ENCODE data around the gene PPM1L. TPM values are rescaled to one million over a fixed set of nuclear protein-coding genes. Genes with fewer than 3 reads are reported as not detected.
A peak's percentile ranks its signal among the peaks of the same experiment; 100 is the strongest.

The PPM1L gene
- total and polyA plus RNA-seq, 2 donors (not counting 1 experiment from before 2014, with no cell fraction given) = 0.33 to 2.5 TPM

DNA sequence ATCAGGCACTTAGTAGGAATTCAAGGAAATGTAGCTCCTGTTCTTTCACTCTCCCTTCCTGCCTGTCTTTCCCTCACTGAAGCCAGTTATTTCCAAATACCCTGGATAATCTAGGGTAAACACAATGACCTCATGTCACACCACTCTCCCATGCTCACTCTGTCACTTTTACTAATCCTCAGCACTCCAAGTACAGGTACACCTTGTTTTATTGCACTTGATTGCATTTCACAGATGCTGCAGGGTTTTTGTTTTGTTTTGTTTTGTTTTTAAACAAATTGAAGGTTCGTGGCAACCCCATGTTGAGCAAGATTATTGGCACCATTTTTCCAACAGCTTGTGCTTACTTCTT, 40.8 kb downstream of the PPM1L start:
- no peak overlapping the region for H3K9ac ChIP-seq (ENCODE audit: insufficient read depth, low read length)
- no peaks in the 10 kb centered on the region for H3K27me3 ChIP-seq (ENCODE audit: control insufficient read depth, insufficient read depth, low read length)
- TF ChIP-seq, protein P1, sequence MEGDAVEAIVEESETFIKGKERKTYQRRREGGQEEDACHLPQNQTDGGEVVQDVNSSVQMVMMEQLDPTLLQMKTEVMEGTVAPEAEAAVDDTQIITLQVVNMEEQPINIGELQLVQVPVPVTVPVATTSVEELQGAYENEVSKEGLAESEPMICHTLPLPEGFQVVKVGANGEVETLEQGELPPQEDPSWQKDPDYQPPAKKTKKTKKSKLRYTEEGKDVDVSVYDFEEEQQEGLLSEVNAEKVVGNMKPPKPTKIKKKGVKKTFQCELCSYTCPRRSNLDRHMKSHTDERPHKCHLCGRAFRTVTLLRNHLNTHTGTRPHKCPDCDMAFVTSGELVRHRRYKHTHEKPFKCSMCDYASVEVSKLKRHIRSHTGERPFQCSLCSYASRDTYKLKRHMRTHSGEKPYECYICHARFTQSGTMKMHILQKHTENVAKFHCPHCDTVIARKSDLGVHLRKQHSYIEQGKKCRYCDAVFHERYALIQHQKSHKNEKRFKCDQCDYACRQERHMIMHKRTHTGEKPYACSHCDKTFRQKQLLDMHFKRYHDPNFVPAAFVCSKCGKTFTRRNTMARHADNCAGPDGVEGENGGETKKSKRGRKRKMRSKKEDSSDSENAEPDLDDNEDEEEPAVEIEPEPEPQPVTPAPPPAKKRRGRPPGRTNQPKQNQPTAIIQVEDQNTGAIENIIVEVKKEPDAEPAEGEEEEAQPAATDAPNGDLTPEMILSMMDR (conservative IDR thresholded peaks at IDR 0.05 in 1 of 2, IDR thresholded peaks at IDR 0.05 in 1 of 2; ENCODE audit: low read depth in 1 of 2, low read length in 2 of 2) = no peak
- no peak for TF ChIP-seq EZH2 (IDR thresholded peaks at IDR 0.05; ENCODE audit: low read length, missing control alignments)
- H2AFZ ChIP-seq (ENCODE audit: low read length) = no peak overlapping the region
- no peak for DNase-seq (ENCODE audit: low read depth in 2 of 2)
- no peaks in the 10 kb centered on the region for H3K4me1 ChIP-seq (ENCODE audit: control insufficient read depth, extremely low read depth, insufficient read depth, low read length)
- H3K36me3 ChIP-seq (ENCODE audit: control insufficient read depth, insufficient read depth, low read length) = no peaks in the 10 kb centered on the region
- H3K9me3 ChIP-seq (ENCODE audit: control insufficient read depth, insufficient read depth, low read depth, low read length) = no peaks in the 10 kb centered on the region
- no peak overlapping the region for H3K27ac ChIP-seq (ENCODE audit: insufficient read depth, low read length)
- H3K4me2 ChIP-seq (ENCODE audit: extremely low read depth, insufficient read depth, low read length) = no peak overlapping the region
- no peak overlapping the region for H3K4me3 ChIP-seq (replicated peaks in 1 of 4; ENCODE audit: control extremely low read depth in 1 of 4, insufficient read depth in 1 of 4, low read depth in 3 of 4, low read length in 4 of 4)
- H4K20me1 ChIP-seq (ENCODE audit: control insufficient read depth, extremely low read depth, insufficient read depth, low read length) = no peaks in the 10 kb centered on the region
- H3K79me2 ChIP-seq (ENCODE audit: control insufficient read depth, insufficient read depth, low read length) = no peaks in the 10 kb centered on the region

DNA sequence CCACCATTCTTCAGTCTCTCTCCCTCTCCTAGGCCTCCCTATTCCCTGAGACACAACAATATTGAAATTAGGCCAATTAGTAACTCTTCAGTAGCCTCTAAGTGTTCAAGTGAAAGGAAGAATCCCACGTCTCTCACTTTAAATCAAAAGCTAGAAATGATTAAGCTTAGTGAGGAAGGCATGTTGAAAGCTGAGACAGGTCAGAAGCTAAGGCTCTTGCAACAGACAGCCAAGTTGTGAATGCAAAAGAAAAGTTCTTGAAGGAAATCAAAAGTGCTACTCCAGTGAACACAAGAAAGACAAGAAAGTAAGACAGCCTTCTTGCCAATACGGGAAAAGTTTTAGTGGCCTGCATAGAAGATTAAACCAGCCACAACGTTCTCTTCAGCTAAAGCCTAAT, 41.3 kb downstream of the PPM1L start:
- Histone ChIP-seq H2AFZ (ENCODE audit: low read length) (no peak overlapping the region), H3K4me2 (ENCODE audit: extremely low read depth, insufficient read depth, low read length) (no peak overlapping the region), H3K9ac (ENCODE audit: insufficient read depth, low read length) (no peak overlapping the region), H3K79me2 (ENCODE audit: control insufficient read depth, insufficient read depth, low read length) (no peaks in the 10 kb centered on the region), H3K4me1 (ENCODE audit: control insufficient read depth, extremely low read depth, insufficient read depth, low read length) (no peaks in the 10 kb centered on the region), H3K27me3 (ENCODE audit: control insufficient read depth, insufficient read depth, low read length) (no peaks in the 10 kb centered on the region), H4K20me1 (ENCODE audit: control insufficient read depth, extremely low read depth, insufficient read depth, low read length) (no peaks in the 10 kb centered on the region), H3K9me3 (ENCODE audit: control insufficient read depth, insufficient read depth, low read depth, low read length) (no peaks in the 10 kb centered on the region), H3K4me3 (replicated peaks in 1 of 4; ENCODE audit: control extremely low read depth in 1 of 4, insufficient read depth in 1 of 4, low read depth in 3 of 4, low read length in 4 of 4) (no peak overlapping the region), H3K27ac (ENCODE audit: insufficient read depth, low read length) (no peak overlapping the region), H3K36me3 (ENCODE audit: control insufficient read depth, insufficient read depth, low read length) (no peaks in the 10 kb centered on the region)
- DNase-seq (ENCODE audit: low read depth in 2 of 2) = no peak
- TF ChIP-seq, protein P1 (conservative IDR thresholded peaks at IDR 0.05 in 1 of 2, IDR thresholded peaks at IDR 0.05 in 1 of 2; ENCODE audit: low read depth in 1 of 2, low read length in 2 of 2) = no peak

DNA sequence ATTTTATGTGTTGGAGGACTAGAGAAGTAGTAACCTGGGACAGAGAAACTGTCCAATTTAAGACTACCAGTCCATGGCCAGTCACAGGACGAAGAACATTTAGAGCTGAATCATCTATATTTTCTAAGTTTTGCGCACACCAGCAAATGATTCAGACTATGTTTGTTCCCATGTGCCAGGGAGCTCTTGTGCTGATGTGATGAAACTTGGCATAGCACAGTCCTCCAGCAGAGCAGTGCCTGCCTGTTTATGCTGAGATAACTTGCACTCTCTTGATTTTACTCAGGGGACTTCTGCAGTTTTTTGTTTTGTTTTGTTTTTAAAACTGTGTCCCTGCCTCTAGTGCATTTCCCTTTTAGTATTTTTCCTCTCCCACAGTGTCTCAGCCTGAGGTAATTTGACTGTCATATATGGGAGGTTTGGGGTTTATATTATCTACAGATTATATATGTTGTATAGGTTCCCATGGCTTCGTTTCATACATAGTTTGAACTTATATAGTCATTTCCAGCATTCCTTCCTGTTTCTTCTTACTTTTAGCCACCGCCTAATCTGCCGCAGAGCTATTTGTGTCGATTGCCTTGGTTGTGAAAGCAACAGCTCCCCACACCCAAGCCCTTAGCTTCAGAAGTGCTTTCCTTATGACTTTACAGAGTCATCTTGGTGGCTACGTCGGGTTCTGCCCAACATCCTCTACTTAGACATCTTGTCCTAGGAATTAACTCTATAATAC, 45.5 kb downstream of the PPM1L start:
- no peaks in the 10 kb centered on the region for H3K9me3 ChIP-seq (ENCODE audit: control insufficient read depth, insufficient read depth, low read depth, low read length)
- no peaks in the 10 kb centered on the region for H3K36me3 ChIP-seq (ENCODE audit: control insufficient read depth, insufficient read depth, low read length)
- H3K4me2 ChIP-seq (ENCODE audit: extremely low read depth, insufficient read depth, low read length) = no peak overlapping the region
- H3K79me2 ChIP-seq (ENCODE audit: control insufficient read depth, insufficient read depth, low read length) = no peaks in the 10 kb centered on the region
- no peak overlapping the region for H3K4me3 ChIP-seq (replicated peaks in 1 of 4; ENCODE audit: control extremely low read depth in 1 of 4, insufficient read depth in 1 of 4, low read depth in 3 of 4, low read length in 4 of 4)
- peak; percentile 4 to 10 for DNase-seq (ENCODE audit: low read depth in 2 of 2)
- H3K27me3 ChIP-seq (ENCODE audit: control insufficient read depth, insufficient read depth, low read length) = no peaks in the 10 kb centered on the region
- no peak overlapping the region for H3K9ac ChIP-seq (ENCODE audit: insufficient read depth, low read length)
- no peak for TF ChIP-seq EZH2 (IDR thresholded peaks at IDR 0.05; ENCODE audit: low read length, missing control alignments)
- TF ChIP-seq, protein P1 (conservative IDR thresholded peaks at IDR 0.05 in 1 of 2, IDR thresholded peaks at IDR 0.05 in 1 of 2; ENCODE audit: low read depth in 1 of 2, low read length in 2 of 2) = no peak
- H3K27ac ChIP-seq (ENCODE audit: insufficient read depth, low read length) = no peak overlapping the region
- no peaks in the 10 kb centered on the region for H4K20me1 ChIP-seq (ENCODE audit: control insufficient read depth, extremely low read depth, insufficient read depth, low read length)
- no peaks in the 10 kb centered on the region for H3K4me1 ChIP-seq (ENCODE audit: control insufficient read depth, extremely low read depth, insufficient read depth, low read length)
- H2AFZ ChIP-seq (ENCODE audit: low read length) = no peak overlapping the region
